Measurements from ENCODE around the gene RGS6.

DNA sequence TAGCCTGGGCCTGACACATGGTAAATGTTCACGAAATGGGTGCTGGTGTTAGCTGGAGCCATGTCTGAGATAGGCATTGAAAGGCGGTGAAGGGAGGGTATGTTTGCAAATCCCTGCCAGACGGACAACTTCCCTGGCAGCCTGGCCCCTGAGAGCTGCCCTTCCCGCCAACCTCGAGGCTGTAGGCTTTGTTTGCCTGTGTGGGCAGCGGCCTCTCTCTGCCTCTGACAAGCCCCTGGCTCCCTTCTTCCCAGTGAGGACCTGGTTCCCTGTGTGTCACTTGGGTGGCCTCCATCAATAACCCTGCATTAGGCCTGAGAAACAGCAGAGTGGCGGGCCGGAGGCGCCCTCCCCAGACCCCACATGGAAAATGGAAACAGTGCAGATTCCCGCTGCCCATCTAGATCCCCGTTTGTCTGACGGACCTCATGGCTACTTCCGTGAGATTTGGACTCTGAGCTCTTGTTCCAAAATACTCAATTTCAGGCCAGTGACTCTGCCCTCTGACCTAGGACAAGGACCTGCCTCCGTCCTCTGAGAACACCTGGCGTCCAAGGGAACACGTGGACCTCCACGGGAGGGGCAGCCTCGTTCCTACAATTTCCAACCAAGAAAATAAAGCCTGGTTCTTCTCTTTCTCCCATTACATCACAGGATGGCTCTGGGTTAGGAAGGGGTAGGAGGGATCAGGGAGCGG is 636.2 kb downstream of the RGS6 start:
- no peak for TF ChIP-seq L3MBTL2 (conservative IDR thresholded peaks at IDR 0.05)
- TF ChIP-seq ELF4 (IDR thresholded peaks at IDR 0.05): no peak
- no peak for TF ChIP-seq ARNT (IDR thresholded peaks at IDR 0.05)
- no peak for TF ChIP-seq CTBP1 (IDR thresholded peaks at IDR 0.05; ENCODE audit: borderline replicate concordance)
- TF ChIP-seq BHLHE40 (IDR thresholded peaks at IDR 0.05; ENCODE audit: borderline replicate concordance): no peak
- no peak for TF ChIP-seq ZNF384 (IDR thresholded peaks at IDR 0.05)
- TF ChIP-seq SP1 (IDR thresholded peaks at IDR 0.05): no peak
- no peak for TF ChIP-seq NFRKB (IDR thresholded peaks at IDR 0.05)
- no peak for TF ChIP-seq TARDBP (IDR thresholded peaks at IDR 0.05)
- TF ChIP-seq FOXA1 (IDR thresholded peaks at IDR 0.05): no peak
